ENCODE data around the gene NADSYN1. TPM values are rescaled to one million over a fixed set of nuclear protein-coding genes. Genes with fewer than 3 reads are reported as not detected.

The NADSYN1 gene
- polyA plus RNA-seq, 3 donors, result 38.3 to 66.0 (median 41.4) TPM

DNA sequence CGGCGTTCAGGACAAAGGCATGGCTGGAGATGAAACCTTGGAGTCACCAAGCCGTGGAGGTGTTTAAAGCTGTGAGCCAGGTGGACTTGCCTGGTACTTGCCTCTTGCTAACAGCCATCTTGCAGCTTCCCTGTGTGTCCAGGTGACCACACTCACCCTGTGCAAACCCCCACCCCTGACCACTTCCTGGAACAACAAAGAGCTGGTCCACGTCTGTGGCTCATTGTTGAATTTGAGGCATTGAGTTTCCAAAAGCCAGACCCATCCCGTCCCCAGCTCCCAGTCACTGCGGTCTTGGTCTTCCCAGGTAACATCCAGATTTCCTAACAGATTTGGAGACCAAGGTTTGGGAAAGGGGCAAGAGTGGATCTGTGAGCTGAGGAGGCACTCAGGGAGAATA is 23.3 kb upstream of the NADSYN1 start:
- DNase-seq (ENCODE audit: extremely low read depth in 1 of 11, low read depth in 9 of 11, low spot score in 4 of 11), result no peak

DNA sequence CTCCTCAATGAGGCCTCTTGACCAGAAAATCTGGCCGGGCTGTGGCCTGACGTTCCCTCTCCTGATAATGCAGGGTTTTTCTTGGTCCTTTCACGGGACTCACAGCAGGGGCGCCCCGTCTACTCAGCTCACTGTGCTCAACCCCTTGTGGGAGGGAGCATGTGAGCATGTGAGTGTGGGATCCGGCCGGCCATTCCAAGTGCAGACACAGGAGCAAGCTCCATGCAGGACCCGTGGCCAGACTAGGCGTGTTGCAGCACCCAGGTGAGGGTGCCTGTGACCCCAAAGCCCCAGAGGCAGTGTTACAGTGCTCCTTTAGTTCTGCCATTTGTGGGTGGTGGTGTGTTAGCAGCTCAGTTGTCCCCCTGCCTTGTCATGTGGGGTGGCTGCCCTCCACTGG is 22.8 kb upstream of the NADSYN1 start:
- no peak for DNase-seq (ENCODE audit: extremely low read depth in 1 of 11, low read depth in 9 of 11, low spot score in 4 of 11)

DNA sequence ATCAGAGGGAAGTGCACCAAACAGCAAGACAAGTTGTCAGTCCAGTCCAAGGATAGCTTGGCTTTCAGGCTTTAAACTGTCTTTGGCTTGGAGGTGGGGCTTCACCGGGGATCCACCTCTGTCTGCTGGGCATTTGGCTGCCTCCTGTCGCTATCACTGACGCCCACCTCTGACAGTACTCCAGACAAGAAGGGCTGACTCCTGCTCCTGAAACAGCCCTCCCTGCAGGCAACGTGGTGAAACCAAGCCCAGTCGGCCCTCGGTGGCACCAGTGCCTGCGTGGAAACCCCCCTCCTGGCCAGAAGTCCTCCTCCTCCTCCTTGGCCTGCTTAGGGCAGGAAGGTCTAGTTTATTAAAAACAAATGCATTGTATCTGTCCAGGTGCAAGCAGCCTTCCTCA is 21.7 kb upstream of the NADSYN1 start:
- DNase-seq (ENCODE audit: extremely low read depth in 1 of 11, low read depth in 9 of 11, low spot score in 4 of 11), result no peak

DNA sequence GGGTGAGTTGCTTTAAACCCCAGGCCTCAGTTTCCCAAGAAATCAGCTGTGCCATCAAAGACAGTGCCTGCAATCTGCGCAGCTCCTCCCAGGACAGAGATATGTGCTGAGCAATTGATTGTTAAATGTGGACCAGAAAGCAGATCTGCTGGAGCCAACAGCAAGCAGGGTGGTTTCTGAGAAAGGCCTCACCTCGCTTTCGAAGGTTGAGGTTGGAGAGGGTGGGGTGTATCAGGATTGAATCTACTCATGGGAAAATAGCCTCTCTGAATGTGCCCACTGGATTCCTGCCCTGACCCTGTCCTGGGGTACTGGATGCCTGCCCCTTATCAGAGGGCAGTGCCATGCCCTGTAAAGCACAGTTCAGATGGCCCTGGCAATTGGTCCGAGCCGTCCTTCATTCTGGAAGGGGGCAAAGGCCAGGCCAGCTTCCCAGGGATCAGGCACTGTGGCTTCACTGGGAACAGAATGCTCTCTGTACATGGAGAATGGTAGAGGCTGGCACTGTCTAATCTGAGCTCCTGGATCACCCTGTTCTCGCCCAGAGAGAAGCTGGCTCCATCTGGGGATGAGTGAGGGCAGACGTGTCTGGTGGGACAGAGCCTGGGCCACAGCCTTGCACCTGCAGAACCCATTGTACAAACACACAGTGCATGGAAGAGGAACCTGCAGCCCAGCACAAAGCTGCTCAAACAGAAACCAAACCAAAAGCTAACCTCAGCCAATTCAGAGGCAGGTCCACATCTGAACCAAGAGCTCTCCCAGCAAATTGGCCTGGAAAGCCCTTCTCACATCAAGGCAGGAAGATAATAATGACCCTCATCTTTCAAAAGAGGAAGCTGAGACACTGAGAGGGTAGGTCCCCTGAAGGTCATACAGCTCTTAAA is 20.0 kb upstream of the NADSYN1 start:
- DNase-seq (ENCODE audit: extremely low read depth in 1 of 11, low read depth in 9 of 11, low spot score in 4 of 11), result no peak

DNA sequence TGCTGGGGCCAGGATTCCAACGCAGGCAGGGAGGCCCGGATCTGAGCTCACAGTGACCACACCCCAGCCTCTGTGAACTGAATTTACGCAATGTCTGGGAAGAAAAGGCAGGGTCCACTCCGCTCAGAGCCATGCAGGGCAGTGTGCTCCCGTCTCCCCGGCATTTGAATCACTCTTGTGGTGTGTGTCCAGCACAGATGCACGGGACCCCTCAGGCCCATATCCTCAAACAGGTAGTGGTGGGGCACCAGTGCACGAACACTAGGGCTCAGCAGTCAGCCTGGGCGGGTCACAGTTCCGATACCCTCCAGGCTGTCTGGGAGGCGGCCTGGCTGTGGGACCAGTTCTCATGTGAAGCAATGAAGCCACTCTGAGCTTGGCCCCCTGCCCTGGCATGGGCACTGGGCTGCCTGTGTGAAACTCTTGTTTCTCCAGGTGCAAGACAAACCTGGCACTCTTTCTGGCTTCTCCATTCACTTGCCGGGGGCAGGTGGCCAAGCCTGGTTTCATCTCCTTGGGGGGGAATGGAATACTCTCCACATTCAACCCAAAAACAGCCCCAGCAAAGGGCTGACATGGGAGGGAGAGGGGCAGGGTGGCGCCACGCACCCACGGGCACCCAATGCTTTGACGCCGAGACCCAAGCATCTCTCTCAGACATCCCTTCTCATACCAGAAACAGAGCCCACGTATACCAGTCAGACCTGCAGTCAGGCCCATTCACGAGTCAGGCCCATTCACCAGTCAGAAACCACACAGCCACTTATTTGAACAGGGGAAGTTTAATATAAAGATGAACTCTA is 19.2 kb upstream of the NADSYN1 start:
- no peak for DNase-seq (ENCODE audit: extremely low read depth in 1 of 11, low read depth in 9 of 11, low spot score in 4 of 11)

DNA sequence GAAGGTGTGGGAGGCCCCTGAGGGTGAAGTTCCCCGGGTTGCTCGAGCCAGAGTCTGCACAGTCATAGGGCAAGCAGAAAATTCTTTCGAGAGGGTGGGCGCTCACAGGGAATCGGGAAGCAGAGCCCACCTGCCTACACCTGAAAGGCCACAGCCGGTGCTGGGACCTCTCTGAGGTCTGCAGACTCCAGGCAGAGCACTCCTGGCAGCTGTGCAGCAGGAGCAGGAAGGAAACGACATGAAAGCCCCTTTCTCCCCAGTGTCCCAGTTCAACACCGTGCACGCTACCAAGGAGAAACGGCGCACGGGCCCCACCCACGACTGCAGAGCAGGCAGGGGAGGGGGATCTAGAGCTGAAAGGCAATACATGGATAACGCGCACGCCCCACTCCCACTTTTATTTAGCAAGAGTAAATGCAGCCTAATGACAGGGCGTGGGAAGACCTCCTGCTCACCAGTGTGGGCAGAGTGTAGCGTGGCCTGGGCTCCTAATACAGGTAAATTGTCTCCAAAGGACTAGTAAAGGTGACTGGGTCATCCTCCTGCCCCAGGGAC is 18.4 kb upstream of the NADSYN1 start:
- no peak for DNase-seq (ENCODE audit: extremely low read depth in 1 of 11, low read depth in 9 of 11, low spot score in 4 of 11)

DNA sequence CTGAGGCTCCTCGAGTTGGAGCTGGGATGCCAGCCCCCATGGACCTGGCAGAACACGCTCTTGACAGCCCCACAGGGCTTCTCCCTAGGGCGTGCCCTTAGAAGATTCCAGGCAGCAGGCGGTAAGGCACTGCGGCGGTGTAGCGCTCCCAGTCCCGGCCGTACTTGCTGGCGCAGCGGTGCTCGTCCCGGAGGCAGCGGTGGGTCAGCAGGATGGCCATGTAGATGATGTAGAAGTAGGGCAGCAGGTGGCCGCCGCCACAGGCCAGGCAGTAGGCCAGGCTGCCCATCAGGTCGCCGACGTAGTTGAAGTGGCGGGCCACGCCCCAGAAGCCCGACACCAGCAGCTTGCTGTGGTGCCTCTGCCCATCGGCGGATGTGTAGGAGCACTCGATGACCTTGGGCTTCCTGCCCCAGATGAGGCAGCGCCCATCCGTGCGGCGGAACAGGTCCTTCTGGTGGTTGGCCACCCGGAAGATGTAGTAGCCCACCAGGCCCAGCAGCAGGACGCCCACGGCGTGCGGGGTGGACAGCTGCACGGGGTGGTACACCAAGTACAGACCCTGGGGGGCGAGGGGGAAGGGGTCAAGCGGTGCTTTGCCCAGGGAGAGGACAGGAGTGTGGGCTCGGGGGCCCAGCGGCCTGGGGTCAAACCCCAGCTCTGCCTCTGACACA is 17.6 kb upstream of the NADSYN1 start:
- no peak for DNase-seq (ENCODE audit: extremely low read depth in 1 of 11, low read depth in 9 of 11, low spot score in 4 of 11)

DNA sequence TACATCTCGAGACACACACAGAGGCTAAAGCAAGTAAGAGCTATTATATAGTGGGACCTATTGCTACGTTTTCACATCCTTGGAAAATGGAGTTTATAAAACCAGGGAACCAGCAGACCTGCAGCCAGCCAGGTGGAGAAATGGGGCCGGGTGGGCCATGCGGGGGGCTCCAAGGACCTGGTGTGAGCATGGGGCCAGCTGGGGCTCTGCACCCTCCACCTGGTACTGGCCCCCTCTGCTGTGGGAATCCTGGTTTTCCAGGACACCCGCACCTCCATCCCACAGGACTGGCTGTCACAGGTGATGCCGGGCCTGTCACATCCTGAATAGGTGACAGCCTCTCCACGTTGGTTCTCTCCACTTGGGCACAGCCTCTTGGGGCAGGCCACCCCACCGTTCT is 16.1 kb upstream of the NADSYN1 start:
- no peak for DNase-seq (ENCODE audit: extremely low read depth in 1 of 11, low read depth in 9 of 11, low spot score in 4 of 11)

DNA sequence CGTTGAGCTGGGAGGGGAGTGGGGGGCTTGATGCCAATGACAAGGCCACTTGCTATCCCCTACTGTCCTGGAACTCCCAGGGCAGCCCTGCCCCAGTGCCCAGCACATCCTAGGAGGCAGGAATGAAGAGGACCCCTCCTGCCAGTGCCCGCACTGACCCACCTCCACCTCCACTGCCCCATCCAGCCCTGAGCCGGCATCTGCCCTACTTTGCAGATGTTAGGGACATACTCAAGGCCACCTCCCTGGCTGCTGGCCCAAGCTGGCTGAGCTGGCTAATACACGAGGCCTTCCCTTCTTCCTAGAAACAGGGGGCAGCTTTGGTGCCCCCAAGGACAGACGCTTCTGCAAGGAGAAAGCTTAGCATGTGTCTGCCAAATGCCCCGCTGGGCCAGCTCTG is 15.6 kb upstream of the NADSYN1 start:
- DNase-seq (ENCODE audit: extremely low read depth in 1 of 11, low read depth in 9 of 11, low spot score in 4 of 11), result no peak

DNA sequence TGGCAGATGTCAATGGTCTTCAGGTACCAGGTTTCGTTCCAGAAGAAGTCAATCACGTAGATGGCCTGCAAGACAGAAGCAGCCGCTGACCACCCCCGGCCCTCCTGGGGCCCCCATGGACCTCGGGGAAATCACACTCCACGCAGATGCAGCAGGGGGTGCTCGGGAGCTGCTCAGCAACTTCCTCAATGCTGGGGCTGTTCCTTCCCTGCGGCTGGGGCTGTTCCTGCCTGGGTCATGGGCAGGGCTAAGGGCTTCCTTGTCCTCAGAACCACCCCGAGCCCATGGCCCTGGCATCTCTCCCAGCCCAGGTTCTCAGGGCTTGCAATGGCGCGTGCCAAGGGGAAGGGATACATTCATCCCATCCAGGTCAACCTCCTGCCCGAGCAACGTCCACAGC is 15.1 kb upstream of the NADSYN1 start:
- no peak for DNase-seq (ENCODE audit: extremely low read depth in 1 of 11, low read depth in 9 of 11, low spot score in 4 of 11)

DNA sequence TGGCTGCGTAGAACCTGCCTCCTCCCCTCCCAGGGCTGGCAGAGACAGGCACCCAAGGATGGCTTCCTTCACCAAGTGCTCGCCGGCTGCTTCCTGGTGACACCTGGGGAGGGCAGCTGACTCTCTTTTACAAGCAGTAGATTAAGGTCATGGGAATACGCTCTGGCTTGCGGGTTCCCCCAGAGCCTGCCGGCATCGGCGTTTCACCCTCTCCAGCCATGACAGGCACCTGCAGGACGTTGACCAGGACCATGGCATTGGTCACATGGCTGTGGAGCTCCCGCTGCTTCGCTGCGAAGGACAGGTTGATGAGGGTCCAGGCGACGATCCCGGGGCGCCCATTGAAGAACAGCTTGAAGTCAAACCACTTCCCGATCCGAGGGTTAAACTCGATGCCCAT is 14.4 kb upstream of the NADSYN1 start:
- DNase-seq (ENCODE audit: extremely low read depth in 1 of 11, low read depth in 9 of 11, low spot score in 4 of 11), result no peak

DNA sequence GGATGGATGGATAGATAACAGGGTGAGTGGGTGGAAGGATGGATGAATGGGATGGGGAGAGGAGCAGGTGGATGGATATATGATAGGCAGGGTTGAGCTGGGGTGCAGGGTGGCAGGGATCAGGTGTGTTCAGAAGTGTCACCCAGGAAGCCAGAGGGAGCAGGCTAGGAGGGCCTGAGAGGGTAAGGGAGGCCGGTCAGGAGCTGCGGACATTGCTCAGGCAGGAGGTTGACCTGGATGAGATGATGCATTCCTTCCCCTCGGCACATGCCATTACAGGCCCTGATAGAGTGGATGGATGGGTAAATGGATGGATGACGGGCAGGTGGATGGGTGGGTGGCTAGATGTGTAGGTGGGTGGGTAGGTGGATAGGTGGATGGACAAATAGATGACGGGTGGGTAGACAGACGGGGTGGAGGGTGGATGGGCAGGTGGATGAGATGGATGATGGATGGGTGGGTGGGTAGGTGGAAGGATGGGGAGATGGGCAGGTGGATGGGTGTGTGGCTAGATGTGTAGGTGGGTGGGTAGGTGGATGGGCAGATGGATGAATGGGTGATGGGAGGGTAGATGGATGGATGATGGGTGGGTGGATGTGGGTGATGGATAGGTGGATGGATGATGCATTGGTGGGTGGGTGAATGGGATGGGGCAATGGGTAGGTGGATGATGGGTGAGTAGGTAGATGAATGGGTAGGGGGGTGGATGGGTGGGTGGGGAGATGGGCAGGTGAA is 12.8 kb upstream of the NADSYN1 start:
- DNase-seq (ENCODE audit: extremely low read depth in 1 of 11, low read depth in 9 of 11, low spot score in 4 of 11), result no peak

DNA sequence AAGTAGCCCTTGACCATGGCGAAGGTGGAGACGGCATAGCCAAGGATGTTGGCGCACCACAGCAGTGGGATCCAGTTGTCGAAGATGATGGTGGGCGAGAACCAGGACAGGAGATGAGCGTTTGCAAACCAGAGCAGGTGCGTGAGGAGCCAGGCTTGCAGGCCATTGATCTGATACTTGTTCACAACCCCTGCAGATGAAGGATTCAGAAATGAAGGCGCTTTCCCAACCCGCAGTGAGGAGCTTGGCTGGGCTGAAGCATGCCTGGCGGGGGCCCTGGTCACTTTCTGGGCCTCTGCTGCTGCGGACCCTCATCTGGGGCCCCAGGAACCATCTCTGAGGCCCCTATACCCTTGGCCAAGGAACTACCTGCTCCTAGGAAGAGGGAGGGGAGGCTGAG is 11.8 kb upstream of the NADSYN1 start:
- DNase-seq (ENCODE audit: extremely low read depth in 1 of 11, low read depth in 9 of 11, low spot score in 4 of 11), result no peak

DNA sequence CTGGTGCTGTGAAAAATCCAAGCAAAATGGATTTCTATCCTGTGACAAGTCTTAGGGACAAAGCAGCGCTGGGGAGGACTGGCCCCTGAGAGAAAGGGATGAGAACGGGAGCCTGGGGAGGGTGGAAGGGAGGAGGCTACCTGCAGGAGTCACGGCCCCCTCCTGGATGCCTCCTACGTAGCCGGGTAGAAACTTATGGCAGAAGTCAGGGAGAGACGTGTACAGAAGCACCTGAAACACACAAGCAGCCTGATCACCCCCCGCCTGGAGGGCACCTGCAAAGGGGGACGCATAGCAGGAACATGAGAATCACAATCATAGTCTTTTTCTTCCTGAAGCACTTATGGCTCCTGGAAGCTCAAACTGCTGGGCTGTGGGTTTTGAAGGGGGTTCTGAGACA is 10.9 kb upstream of the NADSYN1 start:
- DNase-seq (ENCODE audit: extremely low read depth in 1 of 11, low read depth in 9 of 11, low spot score in 4 of 11), result no peak

DNA sequence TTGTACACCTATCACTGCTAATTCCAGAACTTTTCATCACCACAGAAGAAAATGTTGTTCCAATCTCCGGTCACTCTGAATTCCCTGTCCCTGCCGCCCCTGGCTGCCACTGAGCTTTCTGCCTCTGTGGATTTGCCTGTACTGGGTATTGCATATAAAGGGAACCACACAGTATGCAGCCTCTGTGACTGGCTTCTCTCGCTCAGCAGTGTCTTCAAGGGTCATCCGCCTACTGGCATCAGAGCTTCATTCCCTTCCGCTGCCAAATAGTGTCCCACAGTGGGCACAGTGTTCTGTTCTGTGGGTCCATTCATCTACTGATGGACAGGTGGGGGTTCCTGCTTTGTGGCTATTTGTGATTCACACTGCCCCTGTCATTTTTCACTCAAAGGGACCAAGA is 10.1 kb upstream of the NADSYN1 start:
- no peak for DNase-seq (ENCODE audit: extremely low read depth in 1 of 11, low read depth in 9 of 11, low spot score in 4 of 11)

DNA sequence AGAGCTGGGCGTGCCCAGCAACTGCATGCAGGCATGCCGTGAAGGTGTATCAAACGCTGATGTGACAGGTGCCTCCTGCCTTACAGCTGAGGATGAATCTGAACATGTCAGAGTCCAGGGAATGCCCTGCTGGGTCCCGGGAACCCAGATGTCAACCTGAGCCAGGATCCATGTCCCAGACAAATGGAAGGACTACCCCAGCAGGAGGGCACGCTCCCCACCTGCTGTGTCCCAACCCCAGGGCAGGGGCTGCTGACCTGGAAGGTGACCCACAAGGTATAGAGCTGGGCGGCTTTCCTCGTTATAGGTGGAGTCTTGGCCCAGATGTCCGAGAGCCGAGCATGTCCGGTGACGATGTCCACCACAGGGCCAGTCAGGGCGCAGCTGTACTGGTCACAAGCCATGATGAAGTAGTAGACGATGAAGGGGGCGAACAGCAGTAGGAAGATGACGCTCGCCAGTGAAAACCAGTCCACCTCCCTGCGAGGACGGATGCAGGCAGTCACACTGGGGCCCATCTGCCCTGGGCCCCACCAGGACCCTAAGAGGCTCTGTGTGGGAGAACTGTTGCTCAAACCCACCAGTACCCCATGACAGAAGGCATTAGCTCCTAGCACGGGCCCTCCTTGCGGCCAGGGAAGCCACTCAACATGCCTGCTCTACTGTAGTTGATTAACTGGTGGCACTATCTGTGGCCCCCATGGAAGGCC is 9.1 kb upstream of the NADSYN1 start:
- DNase-seq (ENCODE audit: extremely low read depth in 1 of 11, low read depth in 9 of 11, low spot score in 4 of 11), result no peak

DNA sequence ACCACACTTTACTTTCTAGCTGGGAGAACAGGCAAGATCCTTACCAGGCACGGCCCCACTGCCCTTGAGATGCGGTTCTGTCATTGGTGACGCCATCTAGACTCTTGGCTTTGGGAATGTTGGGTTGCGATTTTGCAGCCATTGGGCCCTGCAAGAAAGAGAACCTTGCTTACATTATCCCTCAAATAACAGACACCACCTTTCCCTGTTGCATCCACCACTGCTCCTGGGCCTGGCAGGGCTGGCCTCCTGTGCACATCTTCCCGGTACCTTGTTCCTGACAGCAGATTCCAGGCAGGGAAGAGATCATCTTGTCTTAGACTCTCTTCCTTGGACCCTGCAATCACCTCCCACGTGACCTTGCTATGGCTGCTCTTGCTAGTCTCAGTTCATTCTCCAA is 8.2 kb upstream of the NADSYN1 start:
- no peak for DNase-seq (ENCODE audit: extremely low read depth in 1 of 11, low read depth in 9 of 11, low spot score in 4 of 11)

DNA sequence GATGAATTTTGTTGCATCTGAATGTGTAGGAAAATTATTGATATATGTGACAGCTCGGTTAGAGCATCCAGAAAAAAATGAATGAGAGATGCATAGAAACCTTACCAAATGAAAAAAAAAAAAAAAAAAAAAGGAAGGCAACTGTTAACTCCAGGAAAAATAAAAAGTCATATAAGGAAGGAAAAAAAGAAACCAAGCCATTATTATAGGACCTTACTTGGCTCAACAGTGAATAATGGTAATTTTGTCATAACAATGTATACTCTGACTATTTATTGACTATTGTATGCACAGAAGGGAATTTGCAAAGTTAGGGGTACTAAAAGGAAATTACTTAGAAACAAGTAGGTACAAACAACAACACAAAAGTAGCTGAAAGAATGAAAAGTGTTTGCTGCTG is 6.9 kb upstream of the NADSYN1 start:
- no peak for DNase-seq (ENCODE audit: extremely low read depth in 1 of 11, low read depth in 9 of 11, low spot score in 4 of 11)

Data from renal cortex interstitium (tissue), 11 donors.